GM12878 (cell line): ENCODE measurements around the gene TBX15. TPM values are rescaled to one million over a fixed set of nuclear protein-coding genes. Genes with fewer than 3 reads are reported as not detected.

Experiments
- ATAC-seq: fragments of 200-7000 bp; cut with Tn5 transposase; 3 replicates; pipeline ENCODE4 v1.9.1; 2020; ENCODE audit warnings: mild to moderate bottlenecking, moderate library complexity
- BruUV-seq: library from RNA; stranded (reverse); fragments of 400-500 nt; replicated peaks from 2 replicates; lab custom pipeline; 2021; lab: Mats Ljungman, UMichigan
- CTCF ChIA-PET: fragments of 300-600 bp; sonication (Branson Sonifier 250); formaldehyde crosslinking; extraction: SDS; loops from one replicate; lab custom pipeline; 2021; ENCODE audit warnings: inconsistent platforms; lab: Yijun Ruan, JAX
- POLR2A ChIA-PET: fragments of 350-600 bp; formaldehyde crosslinking; extraction: SDS; loops from one replicate; lab custom pipeline; 2021; ENCODE audit warnings: inconsistent platforms; lab: Charles Lee
- RAD21 ChIA-PET: fragments of 300-600 bp; sonication (Branson Sonifier 250); formaldehyde crosslinking; loops from one replicate; lab custom pipeline; 2023; ENCODE audit warnings: antibody characterized with exemption; ENCODE audit not compliant: unreplicated experiment; lab: Charles Lee
- SMC1A ChIA-PET: fragments of 300-600 bp; sonication (Branson Sonifier 250); formaldehyde crosslinking; loops from one replicate; lab custom pipeline; 2023; ENCODE audit not compliant: unreplicated experiment, uncharacterized antibody; lab: Charles Lee
- DNase-seq: peaks from one replicate; pipeline ENCODE4 v3.0.0-alpha.2; 2011; ENCODE audit warnings: low read depth, low spot score
- FAIRE-seq: peaks from 3 replicates; lab custom pipeline; 2011; peaks lifted over from hg19 to GRCh38; lab: Jason Lieb, UNC
- H2AFZ ChIP-seq: 2 replicates; pipeline ENCODE4 v1.6.0; 2011; ENCODE audit warnings: low read depth, low read length, control low read depth; ENCODE audit not compliant: control insufficient read depth
- H3K27ac ChIP-seq: 2 replicates; pipeline ENCODE4 v1.5.1; 2011; ENCODE audit warnings: control low read depth; ENCODE audit not compliant: control insufficient read depth, insufficient read depth
- H3K27me3 ChIP-seq, 2 experiments: replicated peaks in 1 of 2; 2 replicates each; pipeline versions ENCODE4 v1.6.0 to v1.6.1; 2011; ENCODE audit warnings: low read length in 1 of 2; ENCODE audit not compliant: control insufficient read depth in 2 of 2, insufficient read depth in 2 of 2
- H3K36me3 ChIP-seq, 2 experiments: 2 replicates each; pipeline ENCODE4 v1.5.1; 2011; ENCODE audit warnings: low read length in 1 of 2; ENCODE audit not compliant: control insufficient read depth in 2 of 2, insufficient read depth in 2 of 2
- H3K4me1 ChIP-seq: 2 replicates; pipeline ENCODE4 v1.6.1; 2011; ENCODE audit warnings: mild to moderate bottlenecking, low read length, moderate library complexity, mixed read lengths; ENCODE audit not compliant: control insufficient read depth, insufficient read depth
- H3K4me2 ChIP-seq: 2 replicates; pipeline ENCODE4 v1.6.0; 2011; ENCODE audit warnings: control low read depth; ENCODE audit not compliant: control insufficient read depth, insufficient read depth
- H3K4me3 ChIP-seq: fragments of 200-600 bp; sonication (generic); 2 replicates; pipeline ENCODE4 v1.5.1; 2016
- H3K79me2 ChIP-seq: 2 replicates; pipeline ENCODE4 v1.6.0; 2011; ENCODE audit warnings: low read length; ENCODE audit not compliant: control insufficient read depth, insufficient read depth
- H3K9ac ChIP-seq: 2 replicates; pipeline ENCODE4 v1.8.0; 2011; ENCODE audit warnings: low read length, control low read depth, mixed read lengths; ENCODE audit not compliant: control insufficient read depth, insufficient read depth
- H3K9me3 ChIP-seq: replicated peaks from 3 replicates; pipeline ENCODE4 v1.5.1; 2011; ENCODE audit warnings: mild to moderate bottlenecking, low read length; ENCODE audit not compliant: control insufficient read depth, insufficient read depth
- H4K20me1 ChIP-seq: 2 replicates; pipeline ENCODE4 v1.6.0; 2011; ENCODE audit not compliant: control insufficient read depth, insufficient read depth
- BHLHE40 ChIP-seq, 2 experiments: fragments of 450-650 bp in 1 of 2; IDR thresholded peaks; 2 replicates each; pipeline ENCODE4 v1.6.1; 2011 to 2017; ENCODE audit warnings: low read depth in 2 of 2, borderline replicate concordance in 1 of 2, improper control_type of control experiment in 1 of 2, low read length in 1 of 2, mild to moderate bottlenecking in 1 of 2
- BMI1 ChIP-seq: fragments of 450-650 bp; IDR thresholded peaks from 2 replicates; pipeline ENCODE4 v1.6.1; 2016; ENCODE audit warnings: mild to moderate bottlenecking, moderate library complexity, borderline replicate concordance
- EZH2 ChIP-seq: IDR thresholded peaks from 2 replicates; pipeline ENCODE4 v1.6.1; 2012; ENCODE audit warnings: low read depth, mild to moderate bottlenecking, control low read depth, inconsistent platforms, low read length, borderline replicate concordance; ENCODE audit not compliant: control insufficient read depth
- JUND ChIP-seq: IDR thresholded peaks from 2 replicates; pipeline ENCODE4 v1.6.1; 2012; ENCODE audit warnings: low read depth, mild to moderate bottlenecking, low read length, improper control_type of control experiment, moderate library complexity
- KDM1A ChIP-seq: fragments of 200-600 bp; sonication (generic); IDR thresholded peaks from 2 replicates; pipeline ENCODE4 v1.6.1; 2016; ENCODE audit warnings: borderline replicate concordance
- MXI1 ChIP-seq: fragments of 150-350 bp; IDR thresholded peaks from 2 replicates; pipeline ENCODE4 v1.6.1; 2011; ENCODE audit warnings: low read depth, mild to moderate bottlenecking, inconsistent platforms, low read length, improper control_type of control experiment
- NBN ChIP-seq: fragments of 450-650 bp; IDR thresholded peaks from 2 replicates; pipeline ENCODE4 v1.6.1; 2016
- POLR2AphosphoS2 ChIP-seq: IDR thresholded peaks from 2 replicates; pipeline ENCODE4 v1.6.1; 2011; ENCODE audit warnings: low read depth, mild to moderate bottlenecking, low read length, improper control_type of control experiment, moderate library complexity
- POLR2AphosphoS5 ChIP-seq: IDR thresholded peaks from 2 replicates; pipeline ENCODE4 v1.6.1; 2011; ENCODE audit warnings: mild to moderate bottlenecking, low read length, inconsistent platforms
- SMAD5 ChIP-seq: IDR thresholded peaks from 2 replicates; pipeline ENCODE4 v1.6.1; 2016; ENCODE audit warnings: antibody characterized with exemption, low read depth
- TBL1XR1 ChIP-seq: IDR thresholded peaks from 2 replicates; pipeline ENCODE4 v1.6.1; 2012; ENCODE audit warnings: low read depth, low read length, improper control_type of control experiment
- TCF3 ChIP-seq: IDR thresholded peaks from 2 replicates; pipeline ENCODE4 v1.6.1; 2012; ENCODE audit warnings: low read depth, mild to moderate bottlenecking, low read length, borderline replicate concordance; ENCODE audit not compliant: insufficient read depth
- YBX1 ChIP-seq: fragments of 450-650 bp; IDR thresholded peaks from 2 replicates; pipeline ENCODE4 v1.6.1; 2016; ENCODE audit warnings: antibody characterized with exemption
- WGBS: methylation state at CpG from one replicate; pipeline ENCODE4 v1.1.6; 2016; ENCODE audit warnings: low lambda C conversion rate; ENCODE audit not compliant: insufficient replicate concordance, insufficient coverage; ENCODE audit errors: missing lambda C conversion rate; 5-methylcytosine and 5-hydroxymethylcytosine counted together
- in situ Hi-C: fragments of 300-500 bp; cut with MboI; formaldehyde crosslinking; loops from 9 replicates; pipeline ENCODE4 v1.14.3; 2018; ENCODE audit warnings: mixed read lengths
- intact Hi-C: fragments of 100-400 bp; cut with micrococcal nuclease; formaldehyde crosslinking; loops from one replicate; pipeline ENCODE4 v1.14.2; 2022; ENCODE audit not compliant: unreplicated experiment
- polyA plus RNA-seq, 11 experiments: library from polyadenylated mRNA; depleted of rRNA in 4 of 11; unstranded in 6 of 11; stranded (reverse) in 5 of 11; fragments of >200 nt; fragmentation: Nextera tagmentation in 4 of 11; fragmentation: Illumina TruSeq in 1 of 11; extraction: Ambion mirVana in 4 of 11; extraction: Trizol in 1 of 11; gene quantifications; 1 replicate in 1 of 11; 2 replicates in 10 of 11; pipeline versions ENCODE4 v1.2.1 to v1.2.3, GENCODE V29; 2011 to 2016; ENCODE audit warnings: inconsistent platforms in 2 of 11, missing spikeins in 2 of 11, low read depth in 1 of 11
- total RNA-seq, 4 experiments: library from RNA; depleted of rRNA in 3 of 4; stranded (reverse); fragments of >200 nt in 3 of 4; fragmentation: Illumina TruSeq in 1 of 4; extraction: Trizol in 1 of 4; gene quantifications; 2 replicates each; pipeline versions ENCODE4 v1.2.1 to v1.2.3, GENCODE V29; 2013 to 2021
- TF ChIP-seq, protein P1 (sequence below): IDR thresholded peaks from 2 replicates; pipeline ENCODE4 v1.6.1; 2012; ENCODE audit warnings: low read depth, low read length, improper control_type of control experiment

The TBX15 gene
- total and polyA plus RNA-seq, 10 of the 15 experiments (the other 5 are each of a cell fraction or from before 2014, with no cell fraction given): 0.64 to 9.4 (median 0.99) TPM

GRCh38 chr1:118978914-118979701, 9.0 kb downstream of the TBX15 start:
- CTCF ChIA-PET: interaction anchor here (1.2 to 2.8 kb wide), 2 partner anchors 30 to 335 kb away, joined by 3 to 6 read pairs; no protein-coding TSS in a partner anchor
- DNase-seq: no peak
- WGBS: 25% methylated on average over 23 of the region's 23 CpGs
- no peak overlapping the region for H3K4me3 ChIP-seq
- POLR2A ChIA-PET: interaction anchor here (0.8 kb wide), 1 partner anchor 19 kb away, joined by 3 read pairs; no protein-coding TSS in a partner anchor
- no peak for FAIRE-seq
- no peaks in the 10 kb centered on the region; the same call in 2 of the 3 replicates for H3K9me3 ChIP-seq
- no peak overlapping the region for H3K4me2 ChIP-seq
- H3K27me3 ChIP-seq: peaks cover 6 to 15% of the 10 kb centered on the region in 2 experiments
- no peak overlapping the region for H3K9ac ChIP-seq
- no TSS peak for BruUV-seq
- no peak overlapping the region for H2AFZ ChIP-seq
- RAD21 ChIA-PET: no interaction called here
- SMC1A ChIA-PET: interaction anchor here (0.8 to 1.0 kb wide), 3 partner anchors 30 to 140 kb away, joined by 3 to 6 read pairs (median 4); no protein-coding TSS in a partner anchor
- H3K27ac ChIP-seq: no peak overlapping the region
- in situ Hi-C loops: no loop called here
- H3K36me3 ChIP-seq: no peaks in the 10 kb centered on the region
- H3K79me2 ChIP-seq: no peaks in the 10 kb centered on the region
- no peak for TF ChIP-seq TBL1XR1
- 0 out of 2 replicates have a peak, but pooled peaks have one; percentile 87 for TF ChIP-seq EZH2
- TF ChIP-seq, all 136 proteins: peak for 1
- no peaks in the 10 kb centered on the region for H3K4me1 ChIP-seq
- H4K20me1 ChIP-seq: no peaks in the 10 kb centered on the region
- intact Hi-C loops: no loop called here
- ATAC-seq: no peak

DNA sequence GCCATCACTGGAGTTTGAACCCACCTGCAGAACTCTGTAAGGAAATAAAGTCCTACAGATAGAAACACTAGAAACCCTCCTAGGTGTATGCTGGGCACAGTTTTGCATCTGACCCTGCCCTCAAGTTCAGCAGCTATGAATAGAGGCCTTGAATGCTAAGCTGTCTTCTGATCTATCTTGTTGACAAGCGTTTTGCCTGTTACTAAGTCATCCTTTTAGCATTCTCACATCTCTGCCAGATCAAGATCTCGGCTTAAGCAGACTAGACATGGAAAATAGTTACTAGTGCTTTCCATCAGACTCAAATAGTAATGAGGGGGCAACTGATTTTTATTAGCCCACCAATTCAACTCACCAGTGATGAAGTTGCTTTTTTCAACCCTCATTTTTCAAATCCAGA, 10.5 kb downstream of the TBX15 start:
- Histone ChIP-seq H3K27me3 (peaks cover 0 to 8% of the 10 kb centered on the region in 2 experiments; a peak in 3 of 4 replicates), H2AFZ (no peak overlapping the region), H3K36me3 (no peaks in the 10 kb centered on the region), H3K4me1 (no peaks in the 10 kb centered on the region), H3K79me2 (no peaks in the 10 kb centered on the region), H3K9ac (no peak overlapping the region), H4K20me1 (no peaks in the 10 kb centered on the region), H3K9me3 (no peaks in the 10 kb centered on the region), H3K27ac (no peak overlapping the region), H3K4me2 (no peak overlapping the region), H3K4me3 (no peak overlapping the region)
- BruUV-seq: no TSS peak
- in situ Hi-C loops: no loop called here
- ChIA-PET RAD21 (no interaction called here), POLR2A (no interaction called here), SMC1A (no interaction called here), CTCF (interaction anchor here (2.8 kb wide), 1 partner anchor 31 kb away, joined by 6 read pairs; no protein-coding TSS in a partner anchor)
- DNase-seq (no peak), ATAC-seq (no peak), FAIRE-seq (no peak)
- 0% methylated on average over 2 of the region's 2 CpGs for WGBS
- intact Hi-C loops: no loop called here
- TF ChIP-seq, protein P1, sequence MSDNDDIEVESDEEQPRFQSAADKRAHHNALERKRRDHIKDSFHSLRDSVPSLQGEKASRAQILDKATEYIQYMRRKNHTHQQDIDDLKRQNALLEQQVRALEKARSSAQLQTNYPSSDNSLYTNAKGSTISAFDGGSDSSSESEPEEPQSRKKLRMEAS: no peak
- TF ChIP-seq TCF3 (no peak), TBL1XR1 (no peak), BMI1 (no peak), YBX1 (no peak), KDM1A (no peak), BHLHE40 (IDR thresholded peaks at IDR 0.05; ENCODE audit: borderline replicate concordance in 1 of 2, low read depth in 2 of 2, low read length in 1 of 2) (no peak), POLR2AphosphoS5 (no peak), MXI1 (no peak), POLR2AphosphoS2 (no peak), SMAD5 (no peak), NBN (no peak), JUND (no peak)
